ENCODE results near the gene CENPN.

- TF ChIP-seq ZBTB14 (CRISPR knock-in tag; IDR thresholded peaks at IDR 0.05) (no peak), ATF7-NPFF (CRISPR knock-in tag; IDR thresholded peaks at IDR 0.05; ENCODE audit: low read depth) (no peak), TCF7 (IDR thresholded peaks at IDR 0.05; ENCODE audit: low read depth) (no peak), SRSF4 (IDR thresholded peaks at IDR 0.05; ENCODE audit: low read depth, low read length, poor library complexity, severe bottlenecking) (no peak), POLR2AphosphoS2 (IDR thresholded peaks at IDR 0.05; ENCODE audit: low read depth, low read length) (no peak), BRCA1 (CRISPR knock-in tag; IDR thresholded peaks at IDR 0.05) (no peak), MXD1 (CRISPR knock-in tag; IDR thresholded peaks at IDR 0.05) (no peak), ZFP1 (CRISPR knock-in tag; IDR thresholded peaks at IDR 0.05) (no peak), ZNF18 (CRISPR knock-in tag; IDR thresholded peaks at IDR 0.05; ENCODE audit: insufficient replicate concordance) (no peak)
Measured at GRCh38 chr16:81069063-81069462, 62.0 kb downstream of the CENPN start.

Measured in HepG2 (cell line).